MM.1S (cell line): Measurements from ENCODE around the gene ZNF618.
"Not testable (repeated sequence)": the region's sequence is repeated elsewhere in the genome, so short reads cannot be mapped to it uniquely, and the experiment has no call there.

ENCODE experiments used
- DNase-seq: peaks from one replicate; pipeline ENCODE4 v3.0.0-alpha.2; 2015
- H2AFZ ChIP-seq: fragments of 300-600 bp; sonication (generic); 2 replicates; pipeline ENCODE4 v1.6.0; 2016; ENCODE audit warnings: antibody characterized with exemption, low read length
- H3F3A ChIP-seq: fragments of 300-600 bp; sonication (generic); 2 replicates; pipeline ENCODE4 v1.6.1; 2016; ENCODE audit warnings: mild to moderate bottlenecking, antibody characterized with exemption, low read length, moderate library complexity, mixed read lengths; ENCODE audit not compliant: insufficient read depth
- H3K27ac ChIP-seq: fragments of 300-600 bp; sonication (generic); 2 replicates; pipeline ENCODE4 v1.5.1; 2016; ENCODE audit warnings: mild to moderate bottlenecking, low read length
- H3K27me3 ChIP-seq: fragments of 300-600 bp; sonication (generic); replicated peaks from 2 replicates; pipeline ENCODE4 v1.6.0; 2016; ENCODE audit warnings: low read length; ENCODE audit not compliant: insufficient read depth
- H3K36me3 ChIP-seq: fragments of 300-600 bp; sonication (generic); replicated peaks from 2 replicates; pipeline ENCODE4 v1.6.1; 2016; ENCODE audit warnings: mild to moderate bottlenecking, low read length, mixed read lengths; ENCODE audit not compliant: insufficient read depth
- H3K4me1 ChIP-seq: fragments of 300-600 bp; sonication (generic); 2 replicates; pipeline ENCODE4 v1.6.1; 2016; ENCODE audit warnings: low read length, mixed read lengths
- H3K4me2 ChIP-seq: fragments of 300-600 bp; sonication (generic); 2 replicates; pipeline ENCODE4 v1.6.0; 2016; ENCODE audit warnings: low read depth, low read length
- H3K4me3 ChIP-seq: fragments of 300-600 bp; sonication (generic); 2 replicates; pipeline ENCODE4 v1.5.1; 2016; ENCODE audit warnings: low read length, mixed read lengths
- H3K79me2 ChIP-seq: fragments of 300-600 bp; sonication (generic); 2 replicates; pipeline ENCODE4 v1.6.1; 2016; ENCODE audit warnings: mixed run types, low read length, mixed read lengths
- H3K9ac ChIP-seq: fragments of 300-600 bp; sonication (generic); 2 replicates; pipeline ENCODE4 v1.6.1; 2016; ENCODE audit warnings: low read length, mixed read lengths
- H3K9me2 ChIP-seq: fragments of 300-600 bp; sonication (generic); replicated peaks from 2 replicates; pipeline ENCODE4 v1.6.1; 2016; ENCODE audit warnings: mild to moderate bottlenecking, low read length, mixed read lengths; ENCODE audit not compliant: insufficient read depth
- H3K9me3 ChIP-seq: fragments of 300-600 bp; sonication (generic); replicated peaks from 2 replicates; pipeline ENCODE4 v1.6.1; 2016; ENCODE audit warnings: mild to moderate bottlenecking, low read length, mixed read lengths; ENCODE audit not compliant: insufficient read depth
- H4K20me1 ChIP-seq: fragments of 300-600 bp; sonication (generic); 2 replicates; pipeline ENCODE4 v1.6.1; 2016; ENCODE audit warnings: mild to moderate bottlenecking, low read length, moderate library complexity, mixed read lengths; ENCODE audit not compliant: insufficient read depth
- CTCF ChIP-seq: fragments of 300-600 bp; sonication (generic); IDR thresholded peaks from 2 replicates; pipeline ENCODE4 v1.5.1; 2016; ENCODE audit warnings: antibody characterized with exemption, low read length, mixed read lengths
- EZH2 ChIP-seq: fragments of 300-600 bp; sonication (generic); optimal IDR thresholded peaks from 2 replicates; pipeline ENCODE3; 2017; ENCODE audit warnings: low read depth, mild to moderate bottlenecking, antibody characterized with exemption, low read length, mixed read lengths
- EZH2phosphoT487 ChIP-seq: fragments of 300-600 bp; sonication (generic); IDR thresholded peaks from 2 replicates; pipeline ENCODE4 v1.6.1; 2018; ENCODE audit warnings: antibody characterized with exemption, low read length

Gene ZNF618

GRCh38 chr9:114082017-114082762 is 206.1 kb downstream of the ZNF618 start:
- no peak overlapping the region for H3K27ac ChIP-seq
- H3K4me3 ChIP-seq = no peak overlapping the region
- no peaks in the 10 kb centered on the region for H3K9me3 ChIP-seq
- peak; percentile 94 for TF ChIP-seq CTCF
- no peak for TF ChIP-seq EZH2
- TF ChIP-seq EZH2phosphoT487 = no peak
- H4K20me1 ChIP-seq = no peaks in the 10 kb centered on the region
- H2AFZ ChIP-seq = no peak overlapping the region
- no peaks in the 10 kb centered on the region for H3K4me1 ChIP-seq
- H3F3A ChIP-seq = no peaks in the 10 kb centered on the region
- H3K79me2 ChIP-seq = no peaks in the 10 kb centered on the region
- H3K9ac ChIP-seq = no peak overlapping the region
- no peaks in the 10 kb centered on the region for H3K9me2 ChIP-seq
- H3K27me3 ChIP-seq = no peaks in the 10 kb centered on the region
- DNase-seq = peak; percentile 83
- no peaks in the 10 kb centered on the region for H3K36me3 ChIP-seq
- H3K4me2 ChIP-seq = no peak overlapping the region

GRCh38 chr9:114082763-114083412 is 206.8 kb downstream of the ZNF618 start:
- not testable (repeated sequence) for H3F3A ChIP-seq, H3K9me3 ChIP-seq, H4K20me1 ChIP-seq, H3K27me3 ChIP-seq, H3K4me3 ChIP-seq, H3K79me2 ChIP-seq, H3K9me2 ChIP-seq, H3K4me1 ChIP-seq, H3K4me2 ChIP-seq, H2AFZ ChIP-seq, H3K9ac ChIP-seq, H3K36me3 ChIP-seq, H3K27ac ChIP-seq, DNase-seq

GRCh38 chr9:114083666-114084065 is 207.6 kb downstream of the ZNF618 start:
- no peaks in the 10 kb centered on the region for H4K20me1 ChIP-seq
- H3F3A ChIP-seq = no peaks in the 10 kb centered on the region
- no peaks in the 10 kb centered on the region for H3K9me3 ChIP-seq
- H3K27ac ChIP-seq = no peak overlapping the region
- no peak overlapping the region for H3K9ac ChIP-seq
- H3K79me2 ChIP-seq = no peaks in the 10 kb centered on the region
- no peak overlapping the region for H3K4me3 ChIP-seq
- H2AFZ ChIP-seq = no peak overlapping the region
- no peaks in the 10 kb centered on the region for H3K27me3 ChIP-seq
- DNase-seq = no peak
- H3K36me3 ChIP-seq = no peaks in the 10 kb centered on the region
- TF ChIP-seq EZH2 (no peak), EZH2phosphoT487 (no peak), CTCF (no peak)
- H3K9me2 ChIP-seq = no peaks in the 10 kb centered on the region
- no peak overlapping the region for H3K4me2 ChIP-seq
- no peaks in the 10 kb centered on the region for H3K4me1 ChIP-seq
